ENCODE data around the gene CAMSAP3.

DNA sequence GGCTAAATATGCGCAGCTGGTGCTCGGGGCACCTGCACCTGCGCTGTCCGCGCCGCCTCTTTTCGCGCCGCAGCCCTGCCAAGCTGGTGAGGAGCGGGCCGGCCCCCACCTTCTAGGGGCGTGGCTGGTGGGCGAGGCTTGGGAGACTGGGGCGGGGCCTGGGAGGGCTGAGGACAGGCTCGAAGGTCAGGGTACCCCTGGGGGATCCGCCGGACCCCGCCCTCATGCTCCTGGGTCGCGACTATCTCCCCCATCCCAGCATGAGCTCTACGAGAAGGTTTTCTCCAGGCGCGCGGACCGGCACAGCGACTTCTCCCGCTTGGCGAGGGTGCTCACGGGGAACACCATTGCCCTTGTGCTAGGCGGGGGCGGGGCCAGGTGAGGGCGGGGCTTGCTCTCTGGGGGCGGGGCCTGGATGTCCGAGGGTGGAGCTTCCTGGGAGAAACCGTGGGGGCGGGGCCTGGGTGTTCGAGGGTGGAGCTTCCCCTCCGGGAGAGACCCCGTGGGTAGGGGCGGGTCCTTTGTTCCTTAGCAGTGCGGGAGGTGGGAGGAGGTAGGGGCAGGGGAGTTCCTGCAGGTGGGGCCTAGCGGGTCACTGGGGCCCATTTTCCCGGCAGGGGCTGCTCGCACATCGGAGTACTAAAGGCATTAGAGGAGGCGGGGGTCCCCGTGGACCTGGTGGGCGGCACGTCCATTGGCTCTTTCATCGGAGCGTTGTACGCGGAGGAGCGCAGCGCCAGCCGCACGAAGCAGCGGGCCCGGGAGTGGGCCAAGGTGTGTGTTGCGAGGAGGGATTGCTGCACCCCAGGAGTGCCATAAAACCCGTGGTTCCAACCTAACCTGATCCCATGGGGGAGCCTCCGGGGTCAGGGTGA lies 40.4 kb upstream of the CAMSAP3 start:
- TF ChIP-seq, protein P1, sequence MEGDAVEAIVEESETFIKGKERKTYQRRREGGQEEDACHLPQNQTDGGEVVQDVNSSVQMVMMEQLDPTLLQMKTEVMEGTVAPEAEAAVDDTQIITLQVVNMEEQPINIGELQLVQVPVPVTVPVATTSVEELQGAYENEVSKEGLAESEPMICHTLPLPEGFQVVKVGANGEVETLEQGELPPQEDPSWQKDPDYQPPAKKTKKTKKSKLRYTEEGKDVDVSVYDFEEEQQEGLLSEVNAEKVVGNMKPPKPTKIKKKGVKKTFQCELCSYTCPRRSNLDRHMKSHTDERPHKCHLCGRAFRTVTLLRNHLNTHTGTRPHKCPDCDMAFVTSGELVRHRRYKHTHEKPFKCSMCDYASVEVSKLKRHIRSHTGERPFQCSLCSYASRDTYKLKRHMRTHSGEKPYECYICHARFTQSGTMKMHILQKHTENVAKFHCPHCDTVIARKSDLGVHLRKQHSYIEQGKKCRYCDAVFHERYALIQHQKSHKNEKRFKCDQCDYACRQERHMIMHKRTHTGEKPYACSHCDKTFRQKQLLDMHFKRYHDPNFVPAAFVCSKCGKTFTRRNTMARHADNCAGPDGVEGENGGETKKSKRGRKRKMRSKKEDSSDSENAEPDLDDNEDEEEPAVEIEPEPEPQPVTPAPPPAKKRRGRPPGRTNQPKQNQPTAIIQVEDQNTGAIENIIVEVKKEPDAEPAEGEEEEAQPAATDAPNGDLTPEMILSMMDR (IDR thresholded peaks at IDR 0.05) = no peak
- TF ChIP-seq POLR2A (IDR thresholded peaks at IDR 0.05) = no peak

All from body of pancreas (tissue), 4 donors.